NCI-H146 treated with DMSO at 0.1 percent for 48 hours (cell line): ENCODE data around the gene MYO9B.

Experiments
- DNase-seq: peaks from one replicate; lab custom pipeline; 2025; ENCODE audit not compliant: unreplicated experiment; lab: John Stamatoyannopoulos, UW

Gene MYO9B

DNA sequence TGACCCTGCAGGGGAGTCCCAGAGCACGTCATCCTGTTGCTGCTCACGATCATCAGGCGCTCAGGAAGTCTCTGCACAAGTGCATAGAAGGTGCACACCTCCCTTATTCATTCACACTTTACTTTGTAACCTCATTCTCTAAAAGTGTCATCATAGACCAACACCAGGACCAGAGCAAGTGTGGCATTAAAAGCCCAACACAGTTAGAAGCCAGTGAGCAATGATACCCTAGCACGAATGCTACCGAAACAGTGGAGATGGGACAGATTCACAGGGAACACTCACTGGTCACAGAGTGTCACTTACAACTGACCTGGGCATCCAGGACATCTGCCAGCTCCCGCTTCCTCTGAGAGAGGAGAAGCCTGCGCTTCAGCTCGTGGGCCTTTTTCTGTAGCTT lies 17.3 kb upstream of the MYO9B start:
- no peak for DNase-seq

DNA sequence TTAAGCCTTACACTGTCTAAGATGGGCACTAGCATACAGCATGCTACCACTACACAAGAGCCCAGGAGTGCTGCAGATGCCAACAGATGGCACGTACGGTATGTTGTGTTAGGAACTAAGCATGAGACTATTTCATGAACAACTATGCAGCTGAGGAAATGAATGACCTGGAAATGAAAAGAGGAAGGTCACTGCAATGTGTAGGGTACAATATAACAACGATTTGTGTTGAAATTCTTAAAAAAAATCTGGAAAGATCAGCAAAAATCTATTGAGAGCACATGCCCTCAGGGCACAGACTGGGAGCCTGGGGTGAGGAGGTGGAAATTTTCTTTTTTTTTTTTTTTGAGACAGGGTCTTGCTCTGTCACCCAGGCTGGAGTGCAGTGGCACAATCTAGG lies 14.8 kb upstream of the MYO9B start:
- no peak for DNase-seq

DNA sequence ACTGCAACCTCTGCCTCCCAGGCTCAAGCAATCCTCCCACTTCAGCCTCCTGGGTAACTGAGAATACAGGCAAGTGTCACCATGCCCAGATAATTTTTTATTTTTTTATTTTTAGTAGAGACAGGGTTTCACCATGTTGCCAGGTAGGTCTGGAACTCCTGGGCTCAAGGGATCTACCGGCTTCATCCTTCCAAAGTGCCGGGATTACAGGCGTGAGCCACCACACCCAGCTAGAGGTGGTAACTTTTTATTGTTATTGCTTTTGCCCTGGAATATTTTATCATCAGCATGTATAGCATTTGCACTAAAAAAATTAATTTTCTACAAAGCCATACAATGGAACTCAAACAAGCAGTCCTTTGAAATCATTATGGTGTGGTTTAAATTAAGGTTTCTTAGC lies 14.4 kb upstream of the MYO9B start:
- no peak for DNase-seq

DNA sequence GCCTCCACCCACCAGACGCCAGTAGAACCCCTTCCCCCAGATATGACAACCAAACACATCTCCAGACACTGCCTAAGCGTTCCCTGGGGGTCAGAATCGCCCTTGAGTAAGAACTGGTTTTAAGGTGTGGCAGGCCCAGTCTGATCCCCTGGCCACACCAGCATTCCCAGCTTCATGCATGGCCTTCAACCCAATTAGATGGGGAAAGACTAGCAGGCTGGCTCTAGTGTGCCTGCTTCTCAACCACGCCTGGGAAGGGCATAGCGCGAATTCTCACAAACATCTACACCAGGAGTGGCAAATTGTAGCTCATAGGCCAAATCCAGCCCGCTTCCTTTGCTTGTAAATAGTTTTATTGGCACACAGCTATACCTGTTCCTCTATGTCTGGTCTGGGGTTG lies 13.9 kb upstream of the MYO9B start:
- no peak for DNase-seq

DNA sequence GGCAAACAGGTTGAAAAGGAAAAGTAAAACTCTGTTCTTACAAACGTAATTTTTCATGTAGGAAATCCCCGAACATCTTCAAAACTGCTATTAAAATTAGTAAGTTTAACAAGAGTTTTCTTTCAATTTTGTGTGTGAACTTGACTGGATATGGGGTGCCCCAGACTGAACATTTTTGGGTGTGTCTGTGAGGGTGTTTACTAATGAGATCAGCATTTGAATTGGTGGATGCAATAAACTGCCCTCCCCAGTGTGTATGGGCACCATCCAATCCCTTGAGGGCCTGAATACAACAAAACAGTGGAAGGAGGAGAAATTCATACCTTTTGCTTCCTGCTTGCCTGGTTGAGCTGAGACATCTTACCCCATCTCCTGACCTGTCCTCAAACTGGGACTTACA lies 12.1 kb upstream of the MYO9B start:
- DNase-seq = no peak

DNA sequence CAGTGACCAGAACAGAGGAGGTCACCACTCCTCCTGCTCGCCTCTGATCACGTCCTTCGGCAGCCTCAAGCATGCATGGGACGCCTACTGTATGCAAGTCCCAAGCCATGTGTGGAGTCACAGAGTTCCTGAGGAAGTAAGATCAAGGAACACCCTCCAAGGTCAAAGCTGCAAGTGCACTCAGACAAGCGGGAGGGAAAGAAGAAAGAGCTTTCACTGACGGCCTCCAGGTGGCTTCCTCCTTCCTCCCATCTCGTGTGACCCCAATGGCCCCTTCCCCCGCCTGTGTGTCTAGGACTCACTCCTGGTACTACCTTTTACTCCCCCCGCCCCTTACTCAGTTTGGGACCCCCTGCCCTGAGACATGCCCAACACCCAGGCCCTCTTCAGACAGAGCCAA lies 6.4 kb upstream of the MYO9B start:
- DNase-seq = no peak

DNA sequence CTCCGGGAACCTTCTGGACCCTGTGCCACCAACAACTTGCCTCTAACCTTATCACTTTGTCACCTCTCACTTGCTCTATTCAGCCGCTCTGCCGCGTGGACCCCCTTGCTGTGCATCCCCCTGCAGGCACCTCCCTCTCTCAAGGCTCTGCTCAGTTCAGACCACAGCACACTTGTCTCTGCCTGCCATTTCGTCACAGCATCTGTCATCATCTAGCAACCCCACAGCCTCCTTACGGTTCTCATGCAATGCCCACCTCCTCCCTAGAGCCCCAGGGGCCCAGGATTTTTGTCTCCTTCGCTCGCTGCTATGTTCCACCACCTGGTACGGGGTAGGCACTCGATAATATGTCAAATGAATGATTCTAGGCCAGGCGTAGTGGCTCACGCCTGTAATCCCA lies 5.2 kb upstream of the MYO9B start:
- DNase-seq = no peak

DNA sequence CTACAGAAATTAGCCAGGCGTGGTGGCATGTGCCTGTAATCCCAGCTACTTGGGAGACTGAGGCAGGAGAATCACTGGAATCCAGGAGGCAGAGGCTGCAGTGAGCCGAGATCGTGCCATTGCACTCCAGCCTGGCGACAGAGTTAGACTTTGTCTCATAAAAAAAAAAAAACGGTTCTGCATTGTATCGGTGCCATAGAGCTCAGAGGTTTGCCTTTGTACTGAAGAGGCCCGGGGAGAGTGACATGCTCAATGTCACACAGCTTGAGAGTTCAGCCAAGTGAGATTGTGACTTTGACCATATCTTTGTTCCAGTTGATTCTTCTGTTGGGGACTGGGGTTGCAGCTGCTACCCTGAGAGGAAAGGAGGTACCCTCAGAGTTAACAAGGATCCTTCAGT lies 4.7 kb upstream of the MYO9B start:
- no peak for DNase-seq

DNA sequence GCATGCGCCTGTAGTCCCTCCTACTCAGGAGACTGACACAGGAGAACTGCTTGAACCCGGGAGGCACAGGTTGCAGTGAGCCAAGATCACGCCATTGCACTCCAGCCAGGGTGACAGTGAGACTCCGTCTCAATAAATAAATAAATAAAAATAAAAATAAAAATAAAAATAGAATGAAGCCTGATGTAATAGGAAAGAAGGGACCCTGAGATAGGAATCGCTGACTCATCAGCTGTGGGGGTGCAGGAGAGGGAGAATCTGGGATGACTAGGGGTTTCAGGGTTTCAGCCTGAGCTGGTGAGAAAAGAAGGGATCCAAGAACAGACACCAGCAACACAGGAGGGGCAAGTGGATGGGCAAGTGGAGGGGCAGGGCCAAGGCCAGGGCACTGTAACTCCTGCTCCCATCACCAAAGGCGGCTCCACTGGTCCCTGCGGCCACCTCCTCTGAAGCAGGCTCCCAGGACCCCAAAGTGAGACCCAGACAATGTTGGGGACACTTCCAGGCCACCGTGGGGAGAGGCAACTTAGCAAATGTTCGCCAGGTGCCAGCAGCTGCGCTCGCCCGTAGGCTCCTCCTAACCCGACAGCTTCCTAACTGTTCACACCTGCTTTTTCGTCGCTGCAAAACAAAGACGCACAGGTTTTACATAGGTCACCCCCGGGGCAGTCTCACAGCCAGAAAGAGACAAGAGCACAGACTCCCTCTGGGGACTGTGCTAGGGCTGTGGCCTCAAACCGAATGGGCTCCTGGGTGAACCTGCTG lies 1.5 kb upstream of the MYO9B start:
- DNase-seq = peak; percentile 91

DNA sequence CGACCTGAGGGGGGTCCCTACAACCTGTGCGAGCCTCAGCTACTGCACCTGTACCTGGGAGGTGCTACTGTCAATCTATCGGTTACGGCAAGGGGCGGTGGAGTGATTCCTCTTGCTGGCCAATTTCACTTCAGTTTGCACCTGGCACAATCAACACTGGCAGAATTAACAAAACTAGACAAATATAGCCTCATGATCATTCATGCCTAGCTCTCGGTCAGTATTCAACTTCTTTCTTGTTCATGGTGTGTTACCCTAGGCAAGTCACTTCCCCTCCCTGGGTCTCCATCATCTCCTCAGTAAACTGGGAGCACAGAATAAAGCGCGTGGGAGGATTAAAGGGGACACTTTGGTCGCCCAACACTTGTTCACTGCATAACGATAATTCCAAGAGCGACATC lies 943 bp upstream of the MYO9B start:
- DNase-seq = no peak

DNA sequence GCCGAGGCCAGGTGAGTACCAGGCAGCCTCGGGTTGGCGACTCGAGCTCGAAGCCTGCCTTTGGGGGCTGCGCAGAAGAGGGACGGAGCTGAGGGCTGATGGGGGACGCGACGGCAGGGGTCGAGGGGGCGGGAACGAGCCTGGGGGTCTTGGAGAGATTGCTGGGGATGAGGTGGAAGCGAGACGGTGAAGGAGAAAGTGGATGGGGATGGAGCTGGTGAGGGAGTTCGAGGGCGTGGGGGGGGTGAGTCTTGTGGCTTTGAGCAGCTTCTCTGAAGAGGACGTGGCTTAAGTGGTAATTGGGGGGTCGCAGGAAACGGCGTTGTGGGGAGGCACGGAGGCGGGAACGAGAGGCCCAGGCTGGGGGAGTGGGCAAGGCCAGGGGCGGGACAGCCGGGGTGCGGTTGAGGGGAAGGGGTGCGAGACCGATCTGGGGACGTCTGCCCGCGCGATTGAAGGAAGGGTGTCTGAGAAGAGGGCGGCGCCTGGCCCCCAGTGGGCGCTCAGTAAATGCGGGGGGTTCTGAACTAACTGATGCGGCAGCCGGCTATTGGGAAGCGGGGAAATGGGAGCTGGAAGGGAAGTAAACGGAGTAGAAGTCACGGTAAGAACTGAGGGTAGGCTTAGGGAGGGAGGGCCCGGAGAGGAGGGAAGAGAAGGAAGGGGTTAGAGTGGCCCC lies 426 bp downstream of the MYO9B start:
- peak; percentile 26 for DNase-seq

DNA sequence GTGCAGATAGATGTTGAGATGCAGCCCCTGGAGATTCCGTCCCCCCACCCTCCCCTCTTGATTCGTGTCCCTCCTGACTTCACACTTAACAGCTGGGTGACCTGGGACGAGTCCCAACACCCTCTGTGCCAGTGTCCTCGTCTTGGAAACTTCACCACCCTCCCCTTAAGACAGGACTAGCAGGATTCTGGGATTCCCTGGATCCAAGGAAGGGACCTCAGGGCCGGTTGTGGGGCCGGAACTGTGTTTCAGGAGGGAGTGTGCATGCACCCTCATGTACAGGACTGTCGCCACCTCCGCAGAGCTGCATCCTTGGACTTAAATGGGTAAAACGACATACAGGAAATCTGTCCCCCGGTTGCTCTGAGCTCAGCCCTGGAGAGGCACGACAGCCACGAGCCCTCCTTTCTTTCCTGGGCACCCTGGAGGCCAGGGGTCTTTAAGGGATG lies 990 bp downstream of the MYO9B start:
- no peak for DNase-seq

DNA sequence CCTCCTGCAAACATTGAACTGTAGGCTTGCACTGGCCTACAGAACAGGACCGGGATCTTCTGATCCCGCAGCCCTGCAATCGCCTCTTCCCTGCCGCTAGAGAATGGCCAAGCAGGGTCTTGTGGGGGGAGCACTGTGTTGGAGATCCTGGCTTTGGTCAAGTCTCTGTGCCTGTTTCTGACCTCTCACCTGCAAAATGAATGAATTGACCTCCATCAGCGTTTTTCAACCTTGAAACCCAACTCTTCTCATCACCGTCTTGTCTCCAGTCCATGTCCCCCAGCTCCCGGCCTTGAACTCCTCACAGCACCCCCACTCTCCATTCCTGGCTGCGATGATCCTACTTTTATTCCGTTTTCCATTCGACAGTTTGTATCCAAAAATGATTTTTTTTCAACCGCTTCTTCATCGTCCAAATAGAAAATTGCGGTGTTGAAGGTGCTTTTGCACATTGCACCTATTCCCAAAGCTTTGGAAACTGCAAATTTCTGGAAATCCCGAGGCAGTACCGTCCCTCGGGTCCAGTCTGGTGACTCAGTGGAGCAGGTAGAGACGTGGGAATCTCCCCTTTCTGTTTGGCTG lies 2.0 kb downstream of the MYO9B start:
- no peak for DNase-seq

DNA sequence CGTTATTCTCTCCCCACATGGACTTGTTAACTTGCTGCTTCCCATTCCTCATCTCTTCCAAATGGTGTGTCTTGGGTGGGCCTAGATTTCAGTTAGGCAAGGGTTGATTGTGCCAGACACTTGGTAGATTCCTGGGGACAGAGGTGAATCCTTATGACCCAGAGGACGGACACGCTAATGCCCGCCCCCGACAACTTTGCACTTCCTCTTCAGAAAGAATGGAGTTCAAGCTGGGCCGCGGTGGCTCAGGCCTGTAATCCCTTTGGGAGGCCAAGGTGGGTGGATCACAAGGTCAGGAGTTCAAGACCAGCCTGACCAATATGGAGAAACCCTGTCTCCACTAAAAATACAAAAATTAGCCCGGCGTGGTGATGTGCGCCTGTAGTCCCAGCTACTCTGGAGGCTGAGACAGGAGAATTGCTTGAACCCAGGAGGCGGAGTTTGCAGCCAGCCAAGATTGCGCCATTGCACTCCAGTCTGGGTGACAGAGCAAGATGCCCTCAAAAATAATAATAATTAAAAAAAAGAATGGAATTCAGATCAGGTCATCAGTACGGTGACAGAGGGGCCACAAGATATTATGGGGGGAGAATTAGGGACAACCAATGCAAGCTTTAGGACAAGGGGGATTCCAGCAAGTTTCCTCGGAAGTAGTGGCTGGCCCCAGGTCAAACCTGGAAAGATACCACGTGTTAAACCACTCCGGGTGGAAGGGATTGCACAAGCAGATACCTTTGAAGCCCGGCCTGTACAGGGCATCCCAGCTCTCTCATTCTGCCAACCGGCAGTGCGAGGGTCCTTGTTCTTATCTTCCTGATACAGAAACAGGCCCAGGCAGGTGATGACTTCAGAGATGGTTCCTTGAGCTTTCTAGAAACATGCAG lies 2.7 kb downstream of the MYO9B start:
- no peak for DNase-seq

DNA sequence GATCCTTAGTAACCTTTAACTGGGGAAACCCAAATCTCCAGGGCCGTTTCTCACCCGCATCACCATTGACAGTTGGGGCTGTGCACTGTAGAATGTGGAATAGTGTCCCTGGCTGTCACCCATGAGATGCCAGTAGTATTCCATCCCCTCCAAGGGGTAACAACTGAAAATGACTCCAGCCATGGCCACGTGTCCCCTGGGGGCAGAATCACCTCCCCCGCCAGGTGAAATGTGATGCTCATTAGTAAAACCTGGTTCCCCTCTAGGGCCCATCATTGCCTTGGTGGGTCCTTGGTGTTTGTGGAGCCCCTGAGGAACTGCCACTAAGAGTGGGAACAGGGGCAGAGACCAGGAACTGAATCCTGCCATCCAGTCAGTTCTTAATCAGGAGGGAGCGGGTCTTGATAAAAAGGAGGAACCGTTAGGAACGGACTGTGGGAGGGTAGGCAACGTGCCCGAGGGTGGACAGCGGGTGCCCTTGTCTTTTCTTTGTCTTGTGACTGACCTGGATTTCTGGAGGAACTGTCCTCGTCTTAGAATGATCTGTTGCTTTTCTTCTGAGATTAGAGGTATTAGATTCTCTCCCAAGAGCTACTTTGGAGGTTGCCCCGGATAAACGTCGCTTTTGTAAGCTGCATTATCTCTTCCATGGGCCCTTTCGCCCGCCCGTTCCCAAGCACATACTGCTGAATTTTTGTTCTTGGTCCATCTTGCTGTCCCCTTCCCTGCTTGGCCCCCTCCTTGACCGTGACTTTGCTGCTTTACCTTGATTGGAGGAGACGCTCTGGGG lies 3.5 kb downstream of the MYO9B start:
- DNase-seq = no peak

DNA sequence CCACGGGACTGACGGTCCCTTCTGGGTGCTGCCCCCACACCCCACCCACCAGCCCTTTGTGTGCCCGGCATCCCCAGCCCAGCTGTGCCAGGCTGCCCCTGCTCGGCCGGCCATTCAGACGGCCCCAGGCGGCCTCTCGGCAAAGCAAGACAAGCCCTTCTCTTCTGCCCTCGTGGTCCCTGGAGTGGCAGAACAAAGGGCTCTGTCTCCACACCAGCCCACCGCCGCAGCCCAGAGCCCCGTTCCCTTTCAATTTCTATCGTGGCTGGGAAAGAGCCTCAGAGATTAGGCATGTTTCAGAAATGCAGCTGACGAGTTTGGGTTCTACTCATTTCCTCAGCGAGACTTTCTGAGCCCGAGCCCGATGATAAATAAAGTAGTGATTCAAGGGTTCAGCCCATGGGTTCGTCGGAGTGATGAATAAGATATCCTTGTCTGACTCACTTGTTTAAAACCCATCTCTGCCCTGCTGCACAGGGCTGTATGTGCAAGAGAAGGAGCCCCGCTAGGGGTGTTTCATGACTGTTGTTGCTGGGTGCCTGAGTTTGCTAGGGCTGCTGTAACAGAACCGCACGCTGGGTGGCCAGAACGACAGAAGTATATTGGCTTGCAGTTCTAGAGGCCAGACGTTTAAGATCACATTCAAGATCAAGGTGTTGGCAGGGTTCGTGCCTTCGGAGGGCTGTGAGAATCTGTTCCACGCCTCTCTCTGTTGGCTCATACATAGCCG lies 4.3 kb downstream of the MYO9B start:
- DNase-seq = no peak

DNA sequence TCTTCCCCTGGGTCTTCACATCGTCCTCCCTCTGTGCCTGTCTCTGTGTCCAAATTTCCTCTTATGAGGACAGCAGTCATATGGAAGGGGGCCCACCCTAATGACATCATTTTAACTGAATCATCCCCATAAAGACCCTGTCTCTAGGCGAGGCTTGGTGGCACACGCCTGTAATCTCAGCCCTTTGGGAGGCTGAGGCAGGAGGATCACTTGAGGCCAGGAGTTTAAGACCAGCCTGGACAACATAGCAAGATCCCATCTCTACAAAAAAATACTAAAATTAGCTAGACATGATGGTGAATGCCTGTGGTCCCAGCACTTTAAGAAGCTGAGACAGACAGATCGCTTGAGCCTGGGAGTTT lies 4.8 kb downstream of the MYO9B start:
- no peak for DNase-seq

DNA sequence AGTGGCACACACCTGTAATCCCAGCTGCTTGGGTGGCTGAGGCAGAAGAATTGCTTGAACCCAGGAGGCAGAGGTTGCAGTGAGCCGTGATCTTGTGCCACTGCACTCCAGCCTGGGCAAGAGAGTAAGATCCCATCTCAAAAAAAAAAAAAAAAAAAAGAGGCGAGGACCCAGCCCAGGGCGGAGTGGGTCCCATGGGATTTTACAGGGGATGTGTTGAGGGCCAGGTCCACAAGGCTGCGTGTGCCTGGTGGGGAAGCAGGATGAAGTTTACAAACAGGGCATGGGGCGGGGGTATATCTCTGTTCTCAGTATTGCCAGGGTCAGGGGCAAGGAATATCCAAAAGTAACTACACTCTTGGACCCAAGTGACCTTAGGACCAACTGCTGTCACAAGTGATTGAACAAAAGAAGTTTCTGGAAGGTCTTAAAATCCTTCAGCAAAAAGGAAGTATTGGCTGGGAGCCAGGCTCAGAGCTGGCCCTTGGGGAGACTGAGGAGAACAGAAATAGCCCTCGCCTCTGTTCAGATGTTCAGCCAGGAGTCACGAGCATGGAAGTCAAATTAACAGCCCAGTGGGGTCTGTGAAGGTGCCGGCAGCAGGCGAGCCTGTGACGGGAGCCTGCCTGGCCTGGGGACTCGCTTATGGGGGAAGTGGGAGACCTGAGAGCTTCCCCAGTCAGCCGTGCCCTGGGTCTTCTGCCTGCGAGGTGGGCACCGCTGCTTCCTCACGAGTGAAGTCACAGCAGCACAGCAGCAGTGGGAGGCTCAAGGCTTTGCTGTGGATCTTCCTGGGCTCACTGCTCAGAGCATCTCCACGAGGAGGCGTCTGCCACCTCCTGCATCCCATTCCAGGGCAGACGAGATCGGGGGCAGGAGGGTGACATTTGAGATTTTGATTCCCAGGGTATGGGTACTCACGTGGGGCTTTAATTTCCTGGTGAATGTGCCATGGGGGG lies 6.4 kb downstream of the MYO9B start:
- no peak for DNase-seq

DNA sequence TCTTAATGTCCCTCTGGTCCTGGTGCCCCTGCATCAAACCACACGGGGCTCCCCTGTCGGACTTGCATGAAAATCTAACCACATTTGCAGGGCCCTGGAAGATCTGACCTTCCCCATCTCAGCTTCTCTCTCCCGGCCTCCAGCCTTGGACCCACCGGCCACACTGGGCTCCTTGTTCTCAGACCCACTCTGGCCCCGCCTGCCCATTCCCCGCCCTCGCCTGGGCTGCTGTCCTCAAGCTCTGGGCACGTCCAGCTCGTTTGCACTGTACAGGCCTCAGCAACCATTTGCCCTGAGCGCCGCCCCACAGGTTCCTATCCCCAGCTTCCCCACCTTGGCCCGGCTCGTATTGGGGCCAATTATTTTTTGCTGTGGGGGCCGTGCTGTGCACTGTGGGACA lies 10.5 kb downstream of the MYO9B start:
- DNase-seq = no peak
